Measurements from ENCODE around the gene ZNF605.
"Not testable (repeated sequence)": the region's sequence is repeated elsewhere in the genome, so short reads cannot be mapped to it uniquely, and the experiment has no call there.

ZNF605 gene

GRCh38 chr12:132956011-132956788 is at the start of gene ZNF605:
Gene ZNF605, minus strand, starts transcription at chr12:132956306. Its CDS starts 10,671 bp downstream, at chr12:132945635.
- peak; percentile 93 for DNase-seq (ENCODE audit: low spot score)

GRCh38 chr12:132998741-132999140 is 42.6 kb upstream of the ZNF605 start:
- no peak for DNase-seq (ENCODE audit: low spot score)

- DNase-seq (ENCODE audit: low spot score): no peak
These were observed 30.7 kb upstream of the ZNF605 start for GRCh38 chr12:132986885-132987225.

- peak; percentile 94 for DNase-seq (ENCODE audit: low spot score)
These were observed 30.1 kb upstream of the ZNF605 start, which contains the start of gene ZNF26 for GRCh38 chr12:132986001-132986884. Gene ZNF26, plus strand, starts transcription at chr12:132986367. Its CDS starts 474 bp downstream, at chr12:132986841.

- not testable (repeated sequence) for DNase-seq (ENCODE audit: low spot score)
These were observed 20.8 kb upstream of the ZNF605 start for GRCh38 chr12:132976870-132977269.

GRCh38 chr12:132972374-132972773 is 16.3 kb upstream of the ZNF605 start:
- DNase-seq (ENCODE audit: low spot score): no peak

- no peak for DNase-seq (ENCODE audit: low spot score)
These were observed 11.6 kb upstream of the ZNF605 start for GRCh38 chr12:132967736-132968135.

- no peak for DNase-seq (ENCODE audit: low spot score)
These were observed 10.7 kb upstream of the ZNF605 start for GRCh38 chr12:132966676-132967415.

- DNase-seq (ENCODE audit: low spot score): no peak
These were observed 9.7 kb upstream of the ZNF605 start for GRCh38 chr12:132965796-132966195.

GRCh38 chr12:132963947-132964346 is 7.8 kb upstream of the ZNF605 start:
- not testable (repeated sequence) for DNase-seq (ENCODE audit: low spot score)

- DNase-seq (ENCODE audit: low spot score): not testable (repeated sequence)
These were observed 5.7 kb upstream of the ZNF605 start for GRCh38 chr12:132961790-132962189.

- peak; percentile 85 for DNase-seq (ENCODE audit: low spot score)
These were observed 754 bp downstream of the ZNF605 start for GRCh38 chr12:132955094-132956010.

GRCh38 chr12:132954471-132955048 is 1.5 kb downstream of the ZNF605 start:
- no peak for DNase-seq (ENCODE audit: low spot score)

- no peak for DNase-seq (ENCODE audit: low spot score)
These were observed 2.3 kb downstream of the ZNF605 start for GRCh38 chr12:132953771-132954170.

GRCh38 chr12:132953163-132953425 is 3.0 kb downstream of the ZNF605 start:
- no peak for DNase-seq (ENCODE audit: low spot score)

GRCh38 chr12:132952371-132953162 is 3.5 kb downstream of the ZNF605 start:
- DNase-seq (ENCODE audit: low spot score): no peak

- DNase-seq (ENCODE audit: low spot score): no peak
These were observed 4.5 kb downstream of the ZNF605 start for GRCh38 chr12:132951649-132952048.

GRCh38 chr12:132950844-132951535 is 5.1 kb downstream of the ZNF605 start:
- DNase-seq (ENCODE audit: low spot score): no peak
